IMR-90 (cell line): ENCODE data around the gene ZNF358. TPM values are rescaled to one million over a fixed set of nuclear protein-coding genes. Genes with fewer than 3 reads are reported as not detected.

Source experiments
- ATAC-seq: fragments of 200-7000 bp; cut with Tn5 transposase; 2 replicates; pipeline ENCODE4 v1.9.1; 2020; ENCODE audit warnings: low read depth, mild to moderate bottlenecking, moderate library complexity
- Bru-seq: library from RNA; stranded (reverse); fragments of 400-500 nt; gene quantifications from one replicate; lab custom pipeline; 2021; lab: Mats Ljungman, UMichigan
- BruChase-seq, 2 experiments: library from RNA; stranded (reverse); fragments of 400-500 nt; gene quantifications; one replicate each; lab custom pipeline; 2021; lab: Mats Ljungman, UMichigan
- BruUV-seq: library from RNA; stranded (reverse); fragments of 400-500 nt; replicated peaks from 2 replicates; lab custom pipeline; 2021; lab: Mats Ljungman, UMichigan
- CTCF ChIA-PET: fragments of 300-600 bp; formaldehyde crosslinking; extraction: SDS; loops from one replicate; lab custom pipeline; 2021; ENCODE audit warnings: antibody characterized with exemption; lab: Yijun Ruan, JAX
- POLR2A ChIA-PET: fragments of 300-600 bp; sonication (Branson Sonifier 250); formaldehyde crosslinking; loops from one replicate; lab custom pipeline; 2022; ENCODE audit warnings: antibody characterized with exemption; ENCODE audit not compliant: unreplicated experiment; lab: Charles Lee
- DNase-seq: peaks from one replicate; pipeline ENCODE4 v3.0.0; 2013
- H2AFZ ChIP-seq: replicated peaks from 2 replicates; pipeline ENCODE3; 2013; ENCODE audit warnings: low read length, mild to moderate bottlenecking; ENCODE audit not compliant: poor library complexity
- H2AK5ac ChIP-seq: 2 replicates; pipeline ENCODE4 v1.6.1; 2013; ENCODE audit warnings: low read depth, low read length, inconsistent platforms
- H2AK9ac ChIP-seq: replicated peaks from 2 replicates; pipeline ENCODE3; 2013; ENCODE audit warnings: mild to moderate bottlenecking, low read depth, low read length, moderate library complexity; ENCODE audit not compliant: poor library complexity
- H2BK120ac ChIP-seq: 2 replicates; pipeline ENCODE4 v1.6.1; 2013; ENCODE audit warnings: low read depth, low read length, inconsistent platforms
- H2BK15ac ChIP-seq: 3 replicates; pipeline ENCODE4 v1.6.1; 2013; ENCODE audit warnings: low read depth, low read length, inconsistent platforms
- H2BK20ac ChIP-seq: 2 replicates; pipeline ENCODE4 v1.6.1; 2013; ENCODE audit warnings: low read depth, mild to moderate bottlenecking, inconsistent platforms, low read length, moderate library complexity
- H2BK5ac ChIP-seq: 2 replicates; pipeline ENCODE4 v1.6.1; 2013; ENCODE audit warnings: mild to moderate bottlenecking, low read depth, low read length, inconsistent platforms; ENCODE audit not compliant: poor library complexity, severe bottlenecking
- H3K14ac ChIP-seq: replicated peaks from 2 replicates; pipeline ENCODE4 v1.6.1; 2013; ENCODE audit warnings: low read depth, low read length, inconsistent platforms
- H3K18ac ChIP-seq: 2 replicates; pipeline ENCODE4 v1.6.1; 2013; ENCODE audit warnings: low read depth, low read length, control low read depth
- H3K23ac ChIP-seq: 2 replicates; pipeline ENCODE4 v1.6.1; 2013; ENCODE audit warnings: low read depth, low read length, inconsistent platforms
- H3K27ac ChIP-seq: 2 replicates; pipeline ENCODE4 v1.5.1; 2013; ENCODE audit warnings: mild to moderate bottlenecking, control low read depth, low read length; ENCODE audit not compliant: insufficient read depth
- H3K27me3 ChIP-seq: 2 replicates; pipeline ENCODE4 v1.6.1; 2013; ENCODE audit warnings: low read length; ENCODE audit not compliant: control insufficient read depth, insufficient read depth
- H3K36me3 ChIP-seq: 2 replicates; pipeline ENCODE4 v1.6.1; 2013; ENCODE audit warnings: low read length, mixed read lengths; ENCODE audit not compliant: control insufficient read depth, insufficient read depth
- H3K4ac ChIP-seq: 2 replicates; pipeline ENCODE4 v1.6.1; 2013; ENCODE audit warnings: low read depth, low read length, inconsistent platforms
- H3K4me1 ChIP-seq: 2 replicates; pipeline ENCODE4 v1.6.1; 2013; ENCODE audit warnings: low read length, mixed read lengths; ENCODE audit not compliant: control insufficient read depth, insufficient read depth
- H3K4me2 ChIP-seq: 2 replicates; pipeline ENCODE4 v1.6.1; 2013; ENCODE audit warnings: low read depth, mild to moderate bottlenecking, control low read depth, low read length, moderate library complexity
- H3K4me3 ChIP-seq: 2 replicates; pipeline ENCODE4 v1.5.1; 2013; ENCODE audit warnings: low read depth, mild to moderate bottlenecking, control low read depth, low read length, moderate library complexity; ENCODE audit not compliant: insufficient read depth
- H3K56ac ChIP-seq: 2 replicates; pipeline ENCODE4 v1.6.1; 2013; ENCODE audit warnings: low read length, inconsistent platforms; ENCODE audit not compliant: insufficient read depth; ENCODE audit errors: extremely low read depth
- H3K79me1 ChIP-seq, 2 experiments: 2 replicates each; pipeline ENCODE4 v1.6.1; 2013; ENCODE audit warnings: low read length in 2 of 2, inconsistent platforms in 1 of 2, low read depth in 1 of 2
- H3K9ac ChIP-seq: 2 replicates; pipeline ENCODE4 v1.6.1; 2013; ENCODE audit warnings: low read depth, low read length, control low read depth
- H3K9me1 ChIP-seq: 2 replicates; pipeline ENCODE4 v1.6.1; 2013; ENCODE audit warnings: low read length, inconsistent platforms; ENCODE audit not compliant: insufficient read depth
- H3K9me3 ChIP-seq: 2 replicates; pipeline ENCODE4 v1.6.1; 2013; ENCODE audit warnings: low read length; ENCODE audit not compliant: control insufficient read depth, insufficient read depth
- H4K20me1 ChIP-seq: 2 replicates; pipeline ENCODE4 v1.6.1; 2013; ENCODE audit warnings: low read length, inconsistent platforms; ENCODE audit not compliant: insufficient read depth
- H4K5ac ChIP-seq: 2 replicates; pipeline ENCODE4 v1.6.1; 2013; ENCODE audit warnings: mild to moderate bottlenecking, low read depth, low read length, control low read depth
- H4K8ac ChIP-seq, 2 experiments: 2 replicates each; pipeline ENCODE4 v1.6.1; 2013; ENCODE audit warnings: low read depth in 2 of 2, low read length in 2 of 2, control low read depth in 1 of 2, inconsistent platforms in 1 of 2
- H4K91ac ChIP-seq: 2 replicates; pipeline ENCODE4 v1.6.1; 2013; ENCODE audit warnings: low read depth, low read length, inconsistent platforms; ENCODE audit not compliant: insufficient read depth
- MAZ ChIP-seq: IDR thresholded peaks from 2 replicates; pipeline ENCODE4 v1.6.1; 2012; ENCODE audit warnings: low read depth, mild to moderate bottlenecking, low read length, improper control_type of control experiment, moderate library complexity, borderline replicate concordance
- NFE2L2 ChIP-seq: fragments of 150-350 bp; IDR thresholded peaks from 2 replicates; pipeline ENCODE4 v1.6.1; 2016; ENCODE audit warnings: low read depth, mild to moderate bottlenecking, low read length
- RCOR1 ChIP-seq: IDR thresholded peaks from 2 replicates; pipeline ENCODE4 v1.6.1; 2012; ENCODE audit warnings: mild to moderate bottlenecking, low read length, improper control_type of control experiment; ENCODE audit not compliant: insufficient replicate concordance
- RFX5 ChIP-seq: IDR thresholded peaks from 2 replicates; pipeline ENCODE4 v1.8.0; 2012; ENCODE audit warnings: low read depth, mild to moderate bottlenecking, low read length, moderate library complexity
- WGBS, 2 experiments: methylation state at CpG; one replicate each; pipeline versions ENCODE4 v1.1.5 to v1.1.7; 2013; ENCODE audit warnings: missing lambda C conversion rate in 2 of 2; ENCODE audit not compliant: insufficient read length in 1 of 2; ENCODE audit errors: extremely low coverage in 2 of 2; 5-methylcytosine and 5-hydroxymethylcytosine counted together
- dilution Hi-C: fragments of 300-500 bp; cut with HindIII; formaldehyde crosslinking; loops from one replicate; pipeline ENCODE4 v1.14.3; 2018; ENCODE audit warnings: low sequenced_read_pairs; ENCODE audit not compliant: unreplicated experiment
- in situ Hi-C: fragments of 300-500 bp; cut with MboI; formaldehyde crosslinking; loops from 3 replicates; pipeline ENCODE4 v1.14.3; 2019; ENCODE audit warnings: low sequenced_read_pairs, inconsistent platforms, mixed read lengths
- intact Hi-C: fragments of 100-400 bp; cut with micrococcal nuclease; formaldehyde crosslinking; loops from 2 replicates; pipeline ENCODE4 v1.10.0; 2022
- long read RNA-seq: library from polyadenylated mRNA; unstranded; transcript quantifications from one replicate; pipeline ENCODE4 v2.0.0, GENCODE V29; 2021; ENCODE audit not compliant: unreplicated experiment
- polyA plus RNA-seq, 3 experiments: library from polyadenylated mRNA; depleted of rRNA; stranded (reverse); fragments of >200 nt; gene quantifications; 2 replicates each; pipeline ENCODE4 v1.2.3, GENCODE V29; 2012; ENCODE audit warnings: low replicate concordance in 1 of 3
- total RNA-seq: library from RNA; depleted of rRNA; stranded (reverse); fragments of >200 nt; gene quantifications from 2 replicates; pipeline ENCODE4 v1.2.3, GENCODE V29; 2012; rRNA removed

The ZNF358 gene
- total RNA-seq (5.4 and 9.2 TPM in 2 replicates), polyA plus RNA-seq (2012; rRNA removed) (30.7 and 34.9 TPM in 2 replicates), Bru-seq, nascent RNA (percentile 48 among the genes with signal in this experiment), BruChase-seq, experiment 1, labeled RNA remaining after a 6-hour chase (percentile 71 among the genes with signal in this experiment), BruChase-seq, experiment 2, labeled RNA remaining after a 2-hour chase (percentile 51 among the genes with signal in this experiment)
- 43.8 and 60.5 TPM in 2 replicates for polyA plus RNA-seq (2012; cell fraction: cytosol; rRNA removed)
- 19.3 and 34.2 TPM in 2 replicates for polyA plus RNA-seq (2012; cell fraction: nucleus; rRNA removed; ENCODE audit: low replicate concordance)
- long read RNA-seq, transcript ZNF358-202 (2 exons, 1,954 nt), result major isoform, 7 of 43 reads
- long read RNA-seq, partial matches to known transcripts, result 35 of 43 reads
- long read RNA-seq, other reads (novel, unspliced or antisense), result 1 of 43 reads

- DNase-seq (peak; percentile 46), ATAC-seq (peak; percentile 93)
- Histone ChIP-seq H4K5ac (peak within 1 kb of the TSS; percentile 100), H2BK20ac (peak within 1 kb of the TSS; percentile 69), H3K9me1 (peaks cover 7% of the 10 kb centered on the region; the same call in 1 of the 2 replicates), H3K79me1 (peaks cover 12 to 20% of the 10 kb centered on the region in 2 experiments), H2AK9ac (peak within 1 kb of the TSS; percentile 88), H3K27ac (peak within 1 kb of the TSS; percentile 100), H2AK5ac (peak within 1 kb of the TSS; percentile 79), H3K9me3 (no peaks in the 10 kb centered on the region), H3K36me3 (peaks cover 12% of the 10 kb centered on the region; the same call in 1 of the 2 replicates), H3K18ac (peak within 1 kb of the TSS; percentile 77), H3K56ac (peak within 1 kb of the TSS; percentile 96), H3K4me1 (peaks cover 15% of the 10 kb centered on the region), H3K23ac (peak within 1 kb of the TSS; percentile 97), H4K20me1 (no peaks in the 10 kb centered on the region), H3K4me2 (peak within 1 kb of the TSS; percentile 96), H4K91ac (peak within 1 kb of the TSS; percentile 96), H4K8ac (peak within 1 kb of the TSS; percentile 91 to 100), H3K27me3 (no peaks in the 10 kb centered on the region), H2AFZ (peak within 1 kb of the TSS; percentile 92), H3K14ac (peak within 1 kb of the TSS; percentile 93), H3K9ac (peak within 1 kb of the TSS; percentile 99), H3K4ac (peak within 1 kb of the TSS; percentile 78), H2BK5ac (peak within 1 kb of the TSS; percentile 73), H3K4me3 (peak within 1 kb of the TSS; percentile 77), H2BK120ac (peak within 1 kb of the TSS; percentile 52), H2BK15ac (peak within 1 kb of the TSS; percentile 92; the same call in 2 of the 3 replicates)
- POLR2A ChIA-PET, result interaction anchor here (0.6 kb wide), 2 partner anchors 21 to 26 kb away, joined by 3 to 4 read pairs; no protein-coding TSS in a partner anchor
- dilution Hi-C loops (no loop called here), in situ Hi-C loops (no loop called here), intact Hi-C loops (loop anchor here (5.0 kb wide), 1 partner anchor 118 kb away; no protein-coding TSS in a partner anchor)
- WGBS, 2 experiments, result 3% methylated on average over 6 of the region's 33 CpGs; no CpG with 5 or more reads in 1 of the 2 experiments
- BruUV-seq, result no TSS peak
- CTCF ChIA-PET, result interaction anchor here (0.9 kb wide), 1 partner anchor 19 kb away, joined by 3 read pairs; a partner anchor contains a TSS
- no peak for TF ChIP-seq RCOR1
- TF ChIP-seq RFX5, result no peak
- no peak for TF ChIP-seq NFE2L2
- peak; percentile 90; the same call in 1 of the 2 replicates for TF ChIP-seq MAZ
Measured at GRCh38 chr19:7515645-7516151, at the start of gene ZNF358. TSS of gene ZNF358 (plus strand) at chr19:7516103. CDS start at chr19:7519243, 3,140 bp downstream.
